ENCODE results near the gene ALOX5.

DNA sequence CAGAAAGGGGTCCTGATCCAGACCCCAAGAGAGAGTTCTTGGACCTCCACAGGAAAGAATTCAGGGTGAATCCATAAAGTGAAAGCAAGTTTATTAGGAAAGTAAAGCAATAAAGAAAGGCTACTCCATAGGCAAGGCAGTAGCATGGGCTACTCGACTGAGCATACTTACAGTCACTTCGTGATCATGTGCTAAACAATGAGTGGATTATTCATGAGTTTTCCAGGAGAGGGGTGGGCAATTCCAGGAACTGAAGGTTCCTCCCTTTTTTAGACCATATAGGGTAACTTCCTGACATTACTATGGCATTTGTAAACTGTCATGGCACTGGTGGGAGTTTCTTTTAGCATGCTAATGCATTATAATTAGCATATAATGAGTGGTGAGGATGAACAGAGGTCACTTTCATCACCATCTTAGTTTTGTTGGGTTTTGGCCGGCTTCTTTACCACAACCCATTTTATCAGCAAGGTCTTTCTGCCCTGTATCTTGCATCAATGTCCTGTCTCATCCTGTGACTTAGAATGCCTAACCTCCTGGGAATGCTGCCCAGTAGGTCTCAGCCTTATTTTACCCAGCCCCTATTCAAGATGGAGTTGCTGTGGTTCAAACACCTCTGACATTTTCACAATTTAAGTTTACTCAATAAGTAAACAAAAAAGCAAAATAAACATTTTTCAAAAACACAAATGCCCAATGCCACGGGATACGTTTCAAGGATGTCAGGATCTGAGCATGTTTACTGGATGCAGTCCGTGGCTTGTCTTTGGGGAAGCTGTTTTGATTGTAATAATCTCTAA lies 37.0 kb downstream of the ALOX5 start:
- TF ChIP-seq CTCF (IDR thresholded peaks at IDR 0.05) (no peak), POLR2A (IDR thresholded peaks at IDR 0.05) (no peak)

Data from transverse colon (tissue), 3 donors.